ENCODE measurements around the gene PGM3. TPM values are rescaled to one million over a fixed set of nuclear protein-coding genes. Genes with fewer than 3 reads are reported as not detected.

PGM3 gene
- total RNA-seq, 1 donor from 2014 or later: 37.2 TPM

GRCh38 chr6:83126807-83127206 lies 66.3 kb downstream of the PGM3 start:
- DNase-seq (ENCODE audit: low spot score) (no peak), ATAC-seq (no peak)
- intact Hi-C loops (cut with DNase I): no loop called here

DNA sequence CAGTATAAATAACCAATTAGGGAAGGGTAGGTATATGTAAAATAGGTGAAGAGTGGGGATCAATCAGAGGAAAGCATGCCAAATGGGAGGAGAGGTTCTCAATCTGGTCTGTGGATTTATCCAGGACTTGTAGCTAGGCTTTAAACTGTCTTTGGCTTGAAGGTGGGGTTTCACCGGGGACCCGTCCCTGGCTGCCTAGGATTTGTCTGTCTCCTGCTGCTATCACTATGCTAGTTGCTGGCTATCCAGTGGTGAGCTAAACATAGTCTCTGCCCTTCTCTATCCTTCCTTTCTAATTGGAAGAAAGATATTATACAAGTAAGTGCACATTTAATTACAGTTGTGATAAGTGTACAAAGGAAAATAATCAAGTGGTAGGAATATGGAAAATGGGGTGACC lies 66.8 kb downstream of the PGM3 start:
- DNase-seq (ENCODE audit: low spot score) (no peak), ATAC-seq (no peak)
- intact Hi-C loops (cut with DNase I): no loop called here

DNA sequence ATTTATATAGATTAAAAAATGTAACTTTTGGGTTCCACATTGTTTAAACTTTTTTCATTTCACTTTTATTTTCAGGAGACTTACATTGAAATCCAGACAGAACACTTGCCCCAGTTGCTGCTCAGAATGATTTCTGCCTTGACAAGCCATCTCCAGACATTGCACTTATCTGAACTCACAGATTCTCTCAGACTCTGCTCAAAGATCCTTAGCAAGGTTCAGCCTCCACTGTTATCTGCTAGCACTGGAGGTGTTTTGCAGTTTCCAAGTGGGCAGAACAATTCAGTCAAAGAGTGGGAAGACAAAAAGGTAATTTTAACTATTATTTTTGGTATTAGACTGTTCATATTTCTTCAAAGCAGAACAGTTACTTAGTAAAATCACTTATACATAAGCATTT lies 67.6 kb downstream of the PGM3 start:
- DNase-seq (ENCODE audit: low spot score) (no peak), ATAC-seq (no peak)
- intact Hi-C loops (cut with DNase I): no loop called here

DNA sequence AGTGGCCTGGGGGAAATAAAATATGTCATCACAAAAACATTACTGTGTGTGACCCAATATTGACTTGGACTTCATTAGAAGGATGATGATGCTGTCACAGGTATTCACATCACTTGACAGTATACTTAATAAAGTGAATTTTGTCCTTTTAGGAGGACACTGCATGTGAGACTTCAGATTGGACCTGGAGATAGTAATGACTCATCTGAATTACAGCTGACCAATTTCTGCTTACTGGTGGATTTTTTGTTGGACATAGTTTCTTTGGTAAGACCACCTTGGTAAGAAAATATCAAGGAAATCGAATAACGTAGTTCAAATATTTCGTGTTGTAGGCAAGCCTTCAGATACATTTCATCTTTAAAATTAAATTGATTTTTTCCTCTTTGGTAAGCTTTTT lies 68.5 kb downstream of the PGM3 start:
- ATAC-seq (no peak), DNase-seq (ENCODE audit: low spot score) (no peak)
- intact Hi-C loops (cut with DNase I): no loop called here

DNA sequence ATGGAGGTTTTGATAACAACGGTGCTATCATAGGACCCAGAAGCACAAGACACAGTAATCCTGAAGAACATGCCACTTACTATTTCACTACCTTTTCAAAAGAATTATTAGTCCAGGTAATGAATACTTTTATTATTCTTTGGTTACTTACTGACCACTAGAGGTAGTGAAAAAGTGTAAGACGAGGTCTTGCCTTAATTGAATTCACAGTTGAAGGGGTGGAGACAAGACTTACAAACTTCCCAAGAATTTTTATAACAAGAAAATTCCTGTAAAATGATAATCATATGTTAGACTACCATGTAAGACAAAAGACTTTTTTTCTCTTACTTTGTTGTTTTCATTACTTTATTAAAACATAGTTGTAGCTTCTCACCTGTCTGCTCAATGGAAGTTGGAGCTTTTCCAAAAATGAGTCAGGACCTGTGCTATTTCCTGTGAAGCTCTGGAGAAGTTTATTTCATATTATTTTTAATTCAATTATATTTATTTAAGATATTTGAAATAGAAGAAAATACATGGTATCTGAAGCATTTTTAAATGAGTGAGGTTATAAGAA lies 73.2 kb downstream of the PGM3 start:
- DNase-seq (ENCODE audit: low spot score) (no peak), ATAC-seq (no peak)
- intact Hi-C loops (cut with DNase I): no loop called here

GRCh38 chr6:83117802-83118201 lies 75.3 kb downstream of the PGM3 start:
- ATAC-seq (no peak), DNase-seq (ENCODE audit: low spot score) (no peak)
- intact Hi-C loops (cut with DNase I): no loop called here

Other genes starting within 250 kb of the PGM3 start
- gene UBE3D, start 127.4 kb downstream of the PGM3 start, total RNA-seq: 11.3 TPM
- 42.7 TPM for gene DOP1A, start 125.6 kb downstream of the PGM3 start, total RNA-seq
- gene RWDD2A, start 92 bp upstream of the PGM3 start, total RNA-seq: 4.5 TPM
- 30.5 TPM for gene ME1, start 237.8 kb upstream of the PGM3 start, total RNA-seq

Data from sciatic nerve (tissue), 2 donors.